Suprapubic skin (tissue), 3 donors: ENCODE results near the gene ZFYVE28.

Experiments
- CTCF ChIP-seq, 2 donors: fragments of 200-600 bp in 1 of 2; fragments of 450-650 bp in 1 of 2; sonication (generic) in 1 of 2; IDR thresholded peaks; one replicate each; pipeline ENCODE4 v1.5.1; 2016 to 2019; ENCODE audit warnings: antibody characterized with exemption in 2 of 2, mild to moderate bottlenecking in 1 of 2, moderate library complexity in 1 of 2
- EP300 ChIP-seq: sonication (generic); formaldehyde crosslinking; IDR thresholded peaks from one replicate; pipeline ENCODE4 v1.6.1; 2017; ENCODE audit warnings: antibody characterized with exemption
- POLR2A ChIP-seq, 2 donors: fragments of 450-650 bp; IDR thresholded peaks; one replicate each; pipeline ENCODE4 v1.6.1; 2017; ENCODE audit warnings: antibody characterized with exemption in 2 of 2, mild to moderate bottlenecking in 2 of 2, moderate library complexity in 2 of 2

- TF ChIP-seq POLR2A (IDR thresholded peaks at IDR 0.05) (no peak), CTCF (IDR thresholded peaks at IDR 0.05) (no peak), EP300 (no peak)
Measured at GRCh38 chr4:2272828-2273120, 145.7 kb downstream of the ZFYVE28 start.
